RWPE2 (cell line): ENCODE measurements around the gene SNX7.

Experiments used
- ATAC-seq: fragments of 200-7000 bp; cut with Tn5 transposase; 3 replicates; pipeline ENCODE4 v1.9.1; 2021; ENCODE audit warnings: low read depth
- DNase-seq: peaks from one replicate; pipeline ENCODE4 v3.0.0-alpha.2; 2020; ENCODE audit warnings: low spot score
- H3K27ac ChIP-seq: fragments of 450-650 bp; 2 replicates; pipeline ENCODE4 v1.5.1; 2017; ENCODE audit warnings: mild to moderate bottlenecking; ENCODE audit not compliant: poor library complexity, severe bottlenecking
- H3K27me3 ChIP-seq: fragments of 250-450 bp; sonication (Bioruptor Pico); 2 replicates; pipeline ENCODE4 v1.5.1; 2021; ENCODE audit warnings: mild to moderate bottlenecking, moderate library complexity; ENCODE audit not compliant: insufficient read depth, poor library complexity, severe bottlenecking
- H3K36me3 ChIP-seq: fragments of 250-450 bp; sonication (Bioruptor Pico); 2 replicates; pipeline ENCODE4 v1.5.1; 2020; ENCODE audit warnings: low read depth, mild to moderate bottlenecking, moderate library complexity
- H3K4me1 ChIP-seq: fragments of 250-450 bp; sonication (Bioruptor Pico); 2 replicates; pipeline ENCODE4 v1.5.1; 2021; ENCODE audit warnings: mild to moderate bottlenecking, moderate library complexity; ENCODE audit not compliant: insufficient read depth, poor library complexity, severe bottlenecking
- H3K4me3 ChIP-seq: fragments of 250-450 bp; sonication (Bioruptor Pico); 2 replicates; pipeline ENCODE4 v1.5.1; 2021; ENCODE audit warnings: mild to moderate bottlenecking, moderate library complexity; ENCODE audit not compliant: severe bottlenecking
- H3K9me3 ChIP-seq: fragments of 250-450 bp; sonication (Bioruptor Pico); 2 replicates; pipeline ENCODE4 v1.5.1; 2021; ENCODE audit warnings: mild to moderate bottlenecking, moderate library complexity; ENCODE audit not compliant: severe bottlenecking
- TF ChIP-seq, protein P1 (sequence below): fragments of 450-650 bp; IDR thresholded peaks from one replicate; pipeline ENCODE4 v1.5.1; 2017; ENCODE audit warnings: mild to moderate bottlenecking, moderate library complexity; ENCODE audit not compliant: poor library complexity, severe bottlenecking

The SNX7 gene, protein sequence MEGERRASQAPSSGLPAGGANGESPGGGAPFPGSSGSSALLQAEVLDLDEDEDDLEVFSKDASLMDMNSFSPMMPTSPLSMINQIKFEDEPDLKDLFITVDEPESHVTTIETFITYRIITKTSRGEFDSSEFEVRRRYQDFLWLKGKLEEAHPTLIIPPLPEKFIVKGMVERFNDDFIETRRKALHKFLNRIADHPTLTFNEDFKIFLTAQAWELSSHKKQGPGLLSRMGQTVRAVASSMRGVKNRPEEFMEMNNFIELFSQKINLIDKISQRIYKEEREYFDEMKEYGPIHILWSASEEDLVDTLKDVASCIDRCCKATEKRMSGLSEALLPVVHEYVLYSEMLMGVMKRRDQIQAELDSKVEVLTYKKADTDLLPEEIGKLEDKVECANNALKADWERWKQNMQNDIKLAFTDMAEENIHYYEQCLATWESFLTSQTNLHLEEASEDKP

GRCh38 chr1:98661544-98662355 is at the start of gene SNX7:
Gene SNX7 (plus strand): TSS chr1:98661721. CDS start chr1:98661732, 11 bp downstream.
- TF ChIP-seq, protein P1, sequence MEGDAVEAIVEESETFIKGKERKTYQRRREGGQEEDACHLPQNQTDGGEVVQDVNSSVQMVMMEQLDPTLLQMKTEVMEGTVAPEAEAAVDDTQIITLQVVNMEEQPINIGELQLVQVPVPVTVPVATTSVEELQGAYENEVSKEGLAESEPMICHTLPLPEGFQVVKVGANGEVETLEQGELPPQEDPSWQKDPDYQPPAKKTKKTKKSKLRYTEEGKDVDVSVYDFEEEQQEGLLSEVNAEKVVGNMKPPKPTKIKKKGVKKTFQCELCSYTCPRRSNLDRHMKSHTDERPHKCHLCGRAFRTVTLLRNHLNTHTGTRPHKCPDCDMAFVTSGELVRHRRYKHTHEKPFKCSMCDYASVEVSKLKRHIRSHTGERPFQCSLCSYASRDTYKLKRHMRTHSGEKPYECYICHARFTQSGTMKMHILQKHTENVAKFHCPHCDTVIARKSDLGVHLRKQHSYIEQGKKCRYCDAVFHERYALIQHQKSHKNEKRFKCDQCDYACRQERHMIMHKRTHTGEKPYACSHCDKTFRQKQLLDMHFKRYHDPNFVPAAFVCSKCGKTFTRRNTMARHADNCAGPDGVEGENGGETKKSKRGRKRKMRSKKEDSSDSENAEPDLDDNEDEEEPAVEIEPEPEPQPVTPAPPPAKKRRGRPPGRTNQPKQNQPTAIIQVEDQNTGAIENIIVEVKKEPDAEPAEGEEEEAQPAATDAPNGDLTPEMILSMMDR = peak; percentile 36
- H3K4me1 ChIP-seq = peaks cover 6% of the 10 kb centered on the region
- peak; percentile 82 for DNase-seq
- H3K27me3 ChIP-seq = no peaks in the 10 kb centered on the region
- H3K27ac ChIP-seq = peak within 1 kb of the TSS; percentile 59
- no peaks in the 10 kb centered on the region for H3K36me3 ChIP-seq
- H3K9me3 ChIP-seq = no peaks in the 10 kb centered on the region
- peak within 1 kb of the TSS; percentile 62 for H3K4me3 ChIP-seq
- ATAC-seq = peak; percentile 93

DNA sequence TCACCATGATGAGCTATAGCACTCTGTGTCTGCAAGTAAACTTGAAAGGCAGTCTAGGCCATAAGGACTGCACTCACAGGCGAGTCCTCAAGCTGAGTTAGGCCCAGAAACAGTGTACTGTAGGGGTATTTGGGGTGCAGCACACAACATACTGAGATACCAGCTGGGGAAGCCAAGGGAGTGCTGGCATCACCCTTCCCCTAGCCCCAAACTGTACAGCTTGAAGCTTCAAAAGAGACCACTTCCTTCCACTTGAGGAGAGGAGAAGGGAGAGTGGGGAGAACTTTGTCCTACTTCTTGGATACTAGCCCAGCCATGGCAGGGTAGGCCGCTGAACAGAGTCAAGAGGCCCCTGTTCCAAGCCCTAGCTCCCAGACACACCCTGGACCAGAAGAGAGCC is 24.2 kb upstream of the SNX7 start:
- TF ChIP-seq, protein P1 = no peak
- H3K4me3 ChIP-seq = no peak overlapping the region
- DNase-seq = no peak

GRCh38 chr1:98638185-98638584 is 23.3 kb upstream of the SNX7 start:
- Histone ChIP-seq H3K4me3 (no peak overlapping the region), H3K4me1 (no peaks in the 10 kb centered on the region), H3K36me3 (no peaks in the 10 kb centered on the region), H3K27me3 (no peaks in the 10 kb centered on the region), H3K27ac (no peak overlapping the region), H3K9me3 (peaks cover 3% of the 10 kb centered on the region)
- DNase-seq (no peak), ATAC-seq (no peak)
- TF ChIP-seq, protein P1 = no peak

More for the DNA sequence above, 24.2 kb upstream of the SNX7 start:
- H3K27ac ChIP-seq = no peak overlapping the region
- no peaks in the 10 kb centered on the region for H3K4me1 ChIP-seq
- no peaks in the 10 kb centered on the region for H3K36me3 ChIP-seq
- no peaks in the 10 kb centered on the region for H3K27me3 ChIP-seq
- no peak for ATAC-seq
- peaks cover 3% of the 10 kb centered on the region for H3K9me3 ChIP-seq

GRCh38 chr1:98644510-98644909 is 17.0 kb upstream of the SNX7 start:
- TF ChIP-seq, protein P1 = no peak
- Histone ChIP-seq H3K9me3 (peaks cover 3% of the 10 kb centered on the region), H3K27me3 (no peaks in the 10 kb centered on the region), H3K27ac (no peak overlapping the region), H3K36me3 (no peaks in the 10 kb centered on the region), H3K4me3 (no peak overlapping the region), H3K4me1 (no peaks in the 10 kb centered on the region)
- DNase-seq = no peak
- no peak for ATAC-seq
